ENCODE results near the gene GNRHR. TPM values are rescaled to one million over a fixed set of nuclear protein-coding genes. Genes with fewer than 3 reads are reported as not detected.
"Not testable (repeated sequence)": the region's sequence is repeated elsewhere in the genome, so short reads cannot be mapped to it uniquely, and the experiment has no call there.

GNRHR gene
- total RNA-seq, 2 experiments from 2014 or later: not detected

GRCh38 chr4:67730511-67730910 is 23.7 kb downstream of the GNRHR start:
- CTCF ChIA-PET, POLR2A ChIA-PET: not testable (repeated sequence)

- POLR2A ChIA-PET: interaction anchor here (0.7 kb wide), 1 partner anchor 19 kb away, joined by 3 read pairs; no protein-coding TSS in a partner anchor
- CTCF ChIA-PET: no interaction called here
Measured at GRCh38 chr4:67727124-67727850, 26.9 kb downstream of the GNRHR start.

- ChIA-PET POLR2A (no interaction called here), CTCF (no interaction called here)
Measured at GRCh38 chr4:67725981-67726380, 28.2 kb downstream of the GNRHR start.

- CTCF ChIA-PET: no interaction called here
Measured at GRCh38 chr4:67725132-67725531, 29.1 kb downstream of the GNRHR start.

GRCh38 chr4:67723949-67724348 is 30.2 kb downstream of the GNRHR start:
- CTCF ChIA-PET: interaction anchor here (0.9 kb wide), 1 partner anchor 187 kb away, joined by 3 read pairs; no protein-coding TSS in a partner anchor
- POLR2A ChIA-PET: no interaction called here

More at GRCh38 chr4:67725132-67725531, 29.1 kb downstream of the GNRHR start:
- POLR2A ChIA-PET: no interaction called here

GRCh38 chr4:67723341-67723740 is 30.8 kb downstream of the GNRHR start:
- POLR2A ChIA-PET: no interaction called here
- CTCF ChIA-PET: no interaction called here

- POLR2A ChIA-PET: no interaction called here
- CTCF ChIA-PET: no interaction called here
Measured at GRCh38 chr4:67721770-67722597, 32.2 kb downstream of the GNRHR start.

GRCh38 chr4:67721315-67721769 is 32.8 kb downstream of the GNRHR start:
- CTCF ChIA-PET: no interaction called here

GRCh38 chr4:67719953-67720617 is 34.1 kb downstream of the GNRHR start:
- POLR2A ChIA-PET: no interaction called here
- CTCF ChIA-PET: no interaction called here

More at GRCh38 chr4:67721315-67721769, 32.8 kb downstream of the GNRHR start:
- POLR2A ChIA-PET: no interaction called here

GRCh38 chr4:67718848-67719247 is 35.3 kb downstream of the GNRHR start:
- ChIA-PET CTCF (no interaction called here), POLR2A (no interaction called here)

GRCh38 chr4:67717586-67717985 is 36.6 kb downstream of the GNRHR start:
- CTCF ChIA-PET: no interaction called here
- POLR2A ChIA-PET: no interaction called here

GRCh38 chr4:67714955-67715354 is 39.2 kb downstream of the GNRHR start:
- ChIA-PET POLR2A (no interaction called here), CTCF (no interaction called here)

GRCh38 chr4:67714248-67714583 is 40.0 kb downstream of the GNRHR start:
- CTCF ChIA-PET: no interaction called here
- POLR2A ChIA-PET: interaction anchor here (0.7 kb wide), 1 partner anchor 64 kb away, joined by 3 read pairs; no protein-coding TSS in a partner anchor

GRCh38 chr4:67713529-67714247 is 40.5 kb downstream of the GNRHR start:
- CTCF ChIA-PET: interaction anchor here (1.2 kb wide), 1 partner anchor 13 kb away, joined by 4 read pairs; the partner anchor contains the start of gene UBA6
- POLR2A ChIA-PET: interaction anchor here (0.7 kb wide), 1 partner anchor 65 kb away, joined by 3 read pairs; no protein-coding TSS in a partner anchor

- ChIA-PET CTCF (interaction anchor here (1.2 kb wide), 1 partner anchor 12 kb away, joined by 4 read pairs; the partner anchor contains the start of gene UBA6), POLR2A (no interaction called here)
Measured at GRCh38 chr4:67712650-67713528, 41.3 kb downstream of the GNRHR start.

GRCh38 chr4:67712000-67712625 is 42.1 kb downstream of the GNRHR start:
- ChIA-PET CTCF (no interaction called here), POLR2A (no interaction called here)

- POLR2A ChIA-PET, CTCF ChIA-PET: not testable (repeated sequence)
Measured at GRCh38 chr4:67706682-67707081, 47.5 kb downstream of the GNRHR start.

GRCh38 chr4:67704843-67705242 is 49.3 kb downstream of the GNRHR start:
- POLR2A ChIA-PET: no interaction called here
- CTCF ChIA-PET: no interaction called here
